Colonic mucosa (tissue), 4 donors: Measurements from ENCODE around the gene PLPP2. TPM values are rescaled to one million over a fixed set of nuclear protein-coding genes. Genes with fewer than 3 reads are reported as not detected.

Experiments used
- DNase-seq: peaks from one replicate; pipeline ENCODE4 v3.0.0-alpha.2; 2020
- H3K27ac ChIP-seq: fragments of 200-600 bp; one replicate; pipeline ENCODE4 v1.8.0; 2021
- H3K27me3 ChIP-seq: fragments of 200-600 bp; one replicate; pipeline ENCODE4 v1.8.0; 2021
- H3K36me3 ChIP-seq: fragments of 200-600 bp; one replicate; pipeline ENCODE4 v1.8.0; 2021
- H3K4me1 ChIP-seq: fragments of 200-600 bp; one replicate; pipeline ENCODE4 v1.8.0; 2021; ENCODE audit warnings: mild to moderate bottlenecking
- H3K4me3 ChIP-seq: fragments of 200-600 bp; one replicate; pipeline ENCODE4 v1.8.0; 2021
- H3K9ac ChIP-seq, 2 donors: one replicate each; pipeline ENCODE4 v1.7.0; 2013; ENCODE audit warnings: control low read depth in 2 of 2, low read depth in 2 of 2, low read length in 2 of 2
- H3K9me3 ChIP-seq: fragments of 200-600 bp; one replicate; pipeline ENCODE4 v1.8.0; 2021
- intact Hi-C: fragments of 100-400 bp; cut with DNase I; formaldehyde crosslinking; loops from one replicate; pipeline ENCODE4 v1.14.1; 2022
- total RNA-seq, 2 donors: library from RNA; stranded (reverse); fragmentation: NEBNext Ultra II Directional in 1 of 2; extraction: Animal tissue kit (Norgen Biotek cat#: 25700) in 1 of 2; gene quantifications; one replicate each; pipeline ENCODE4 v1.2.1, GENCODE V29; 2021
- TF ChIP-seq, protein P1 (sequence below): fragments of 200-600 bp; IDR thresholded peaks from one replicate; pipeline ENCODE4 v1.8.0; 2022; ENCODE audit warnings: antibody characterized with exemption, mild to moderate bottlenecking
- donor health status: healthy.
- donor health status: DM: no; HTN: no; CAD: no.
- donor health status: DM: no; HTN: no; CAD: no.

PLPP2 gene
- total RNA-seq, 2 donors from 2014 or later: 83.4 to 88.6 TPM

- Histone ChIP-seq H3K27me3 (peaks cover 16% of the 10 kb centered on the region), H3K9ac (peak overlapping the region in 1 of 2 donors; percentile 40), H3K36me3 (no peaks in the 10 kb centered on the region), H3K4me1 (no peaks in the 10 kb centered on the region), H3K4me3 (no peak overlapping the region), H3K9me3 (no peaks in the 10 kb centered on the region), H3K27ac (no peak overlapping the region)
- DNase-seq: peak; percentile 42
- intact Hi-C loops: no loop called here
- TF ChIP-seq, protein P1, sequence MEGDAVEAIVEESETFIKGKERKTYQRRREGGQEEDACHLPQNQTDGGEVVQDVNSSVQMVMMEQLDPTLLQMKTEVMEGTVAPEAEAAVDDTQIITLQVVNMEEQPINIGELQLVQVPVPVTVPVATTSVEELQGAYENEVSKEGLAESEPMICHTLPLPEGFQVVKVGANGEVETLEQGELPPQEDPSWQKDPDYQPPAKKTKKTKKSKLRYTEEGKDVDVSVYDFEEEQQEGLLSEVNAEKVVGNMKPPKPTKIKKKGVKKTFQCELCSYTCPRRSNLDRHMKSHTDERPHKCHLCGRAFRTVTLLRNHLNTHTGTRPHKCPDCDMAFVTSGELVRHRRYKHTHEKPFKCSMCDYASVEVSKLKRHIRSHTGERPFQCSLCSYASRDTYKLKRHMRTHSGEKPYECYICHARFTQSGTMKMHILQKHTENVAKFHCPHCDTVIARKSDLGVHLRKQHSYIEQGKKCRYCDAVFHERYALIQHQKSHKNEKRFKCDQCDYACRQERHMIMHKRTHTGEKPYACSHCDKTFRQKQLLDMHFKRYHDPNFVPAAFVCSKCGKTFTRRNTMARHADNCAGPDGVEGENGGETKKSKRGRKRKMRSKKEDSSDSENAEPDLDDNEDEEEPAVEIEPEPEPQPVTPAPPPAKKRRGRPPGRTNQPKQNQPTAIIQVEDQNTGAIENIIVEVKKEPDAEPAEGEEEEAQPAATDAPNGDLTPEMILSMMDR: peak; percentile 85
Observed at GRCh38 chr19:294946-295686, 3.9 kb upstream of the PLPP2 start.

DNA sequence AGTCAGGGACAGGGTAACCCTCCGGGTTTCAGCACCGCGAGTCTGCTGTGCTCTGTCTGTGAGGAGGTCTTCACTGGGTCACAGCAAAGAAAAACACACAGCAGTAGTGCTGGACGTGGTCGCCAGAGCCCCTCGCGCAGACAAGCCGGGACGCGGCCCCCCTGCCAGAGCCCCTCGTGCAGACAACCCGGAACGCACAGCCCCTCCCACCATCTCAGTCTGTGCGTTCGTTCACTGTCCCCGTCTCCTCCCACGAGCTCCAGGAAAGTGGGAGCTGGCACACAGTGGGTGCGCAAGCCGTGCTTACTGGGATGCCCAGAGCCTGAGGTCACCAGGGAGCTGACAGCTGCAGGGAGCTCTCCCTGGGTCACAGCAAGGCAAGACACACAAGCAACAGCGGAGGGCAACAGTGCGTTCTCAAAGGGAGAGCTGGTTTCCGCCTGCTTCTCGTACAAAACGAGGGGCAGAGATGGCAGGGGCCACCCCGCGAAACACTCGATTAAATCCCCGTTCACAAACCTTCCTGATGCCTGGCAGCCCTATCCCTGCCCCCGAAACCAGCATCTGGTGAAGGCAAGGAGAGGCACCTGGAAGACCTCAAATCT is 3.2 kb upstream of the PLPP2 start:
- no peaks in the 10 kb centered on the region for H3K36me3 ChIP-seq
- intact Hi-C loops: no loop called here
- no peaks in the 10 kb centered on the region for H3K9me3 ChIP-seq
- H3K27me3 ChIP-seq: peaks cover 16% of the 10 kb centered on the region
- H3K27ac ChIP-seq: no peak overlapping the region
- no peak overlapping the region for H3K4me3 ChIP-seq
- no peaks in the 10 kb centered on the region for H3K4me1 ChIP-seq
- TF ChIP-seq, protein P1: no peak
- no peak for DNase-seq
- H3K9ac ChIP-seq: peak overlapping the region in 1 of 2 donors; percentile 40

GRCh38 chr19:293436-294110 is 2.4 kb upstream of the PLPP2 start:
- Histone ChIP-seq H3K36me3 (no peaks in the 10 kb centered on the region), H3K9ac (no peak overlapping the region), H3K4me3 (no peak overlapping the region), H3K4me1 (no peaks in the 10 kb centered on the region), H3K27ac (no peak overlapping the region), H3K9me3 (no peaks in the 10 kb centered on the region), H3K27me3 (peaks cover 16% of the 10 kb centered on the region)
- intact Hi-C loops: no loop called here
- TF ChIP-seq, protein P1: no peak
- DNase-seq: no peak

DNA sequence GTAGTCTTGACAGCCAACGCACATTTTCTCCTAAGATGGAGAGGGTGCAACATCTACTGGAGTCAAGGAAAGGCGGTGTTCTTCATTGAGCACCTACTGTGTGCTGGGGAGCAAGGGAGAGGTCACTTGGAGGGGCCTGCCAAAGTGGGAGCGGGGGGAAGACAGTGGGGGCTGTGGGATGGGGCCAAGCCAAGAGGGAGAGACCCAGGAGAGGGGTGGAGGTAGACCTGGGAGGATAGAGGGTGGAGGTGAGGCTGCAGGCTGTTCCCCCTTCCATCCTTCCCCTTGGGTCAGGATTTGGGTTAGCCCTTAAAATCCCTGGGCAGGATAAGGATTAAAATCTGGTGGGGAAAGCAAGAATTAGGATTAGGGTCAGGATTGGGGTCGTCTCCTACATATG is 1.7 kb upstream of the PLPP2 start:
- H3K4me1 ChIP-seq: no peaks in the 10 kb centered on the region
- TF ChIP-seq, protein P1: no peak
- no peak for DNase-seq
- H3K27me3 ChIP-seq: peaks cover 16% of the 10 kb centered on the region
- H3K4me3 ChIP-seq: no peak overlapping the region
- no peaks in the 10 kb centered on the region for H3K9me3 ChIP-seq
- H3K9ac ChIP-seq: no peak overlapping the region
- H3K27ac ChIP-seq: no peak overlapping the region
- intact Hi-C loops: no loop called here
- H3K36me3 ChIP-seq: no peaks in the 10 kb centered on the region

DNA sequence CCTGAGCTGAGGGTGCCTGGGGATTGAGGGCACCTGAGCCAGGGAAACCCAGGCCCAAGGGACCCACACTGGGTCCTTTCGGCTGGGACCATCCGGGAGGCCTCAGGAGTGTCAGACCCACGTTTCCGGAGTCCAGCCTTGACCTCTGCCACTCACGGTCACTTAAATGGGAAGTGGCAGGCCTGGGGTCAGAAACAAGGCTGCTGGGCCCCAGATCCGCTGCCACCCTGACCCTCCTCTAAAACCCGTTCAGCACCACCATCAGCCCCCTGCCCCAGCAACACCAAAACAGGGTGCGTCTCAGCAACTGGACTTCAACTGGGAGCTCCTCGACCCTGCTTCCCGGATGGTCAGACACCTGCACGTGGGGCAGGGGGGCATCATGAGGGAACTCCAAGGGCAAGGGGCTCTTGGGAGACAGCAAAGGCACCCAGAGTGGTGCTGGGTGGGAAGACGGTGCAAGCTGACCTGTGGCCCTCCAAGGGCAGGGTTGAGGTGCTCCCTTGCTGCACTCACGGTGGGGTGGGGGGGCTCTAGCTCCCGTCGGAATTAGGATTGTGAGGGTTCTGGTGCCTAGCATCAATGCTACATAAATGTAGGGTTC is 1.2 kb upstream of the PLPP2 start:
- DNase-seq: no peak
- no peaks in the 10 kb centered on the region for H3K4me1 ChIP-seq
- no peaks in the 10 kb centered on the region for H3K36me3 ChIP-seq
- TF ChIP-seq, protein P1: no peak
- H3K9ac ChIP-seq: no peak overlapping the region
- intact Hi-C loops: no loop called here
- no peak overlapping the region for H3K27ac ChIP-seq
- no peaks in the 10 kb centered on the region for H3K9me3 ChIP-seq
- no peak overlapping the region for H3K4me3 ChIP-seq
- peaks cover 16% of the 10 kb centered on the region for H3K27me3 ChIP-seq
